Measurements from ENCODE around the gene CES3.
"Not testable (repeated sequence)": the region's sequence is repeated elsewhere in the genome, so short reads cannot be mapped to it uniquely, and the experiment has no call there.

Gene CES3

DNA sequence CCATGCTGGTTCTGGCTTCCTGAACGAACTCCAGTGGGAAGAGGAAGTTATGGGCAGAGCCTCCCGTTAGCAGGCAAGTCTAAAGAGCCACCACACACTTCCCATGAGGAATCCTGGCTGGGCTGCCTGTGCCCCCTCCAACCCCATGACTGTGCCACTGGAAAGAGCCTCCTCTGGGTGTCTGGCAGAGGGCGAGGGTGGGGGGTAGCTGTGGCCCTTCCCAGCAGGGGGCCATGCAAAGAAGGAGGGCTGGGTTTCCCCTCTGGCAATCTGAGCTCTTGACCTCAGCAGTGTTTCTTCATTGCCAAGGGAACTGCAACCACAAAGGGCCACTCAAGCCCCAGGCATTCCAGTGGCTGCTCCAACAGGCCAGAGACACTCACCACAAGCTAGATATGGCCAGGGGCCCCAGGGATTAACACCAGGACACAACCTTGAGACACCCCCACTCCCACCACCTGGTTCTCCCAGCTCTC lies 34.1 kb upstream of the CES3 start:
- DNase-seq (ENCODE audit: low read depth), result peak; percentile 83

DNA sequence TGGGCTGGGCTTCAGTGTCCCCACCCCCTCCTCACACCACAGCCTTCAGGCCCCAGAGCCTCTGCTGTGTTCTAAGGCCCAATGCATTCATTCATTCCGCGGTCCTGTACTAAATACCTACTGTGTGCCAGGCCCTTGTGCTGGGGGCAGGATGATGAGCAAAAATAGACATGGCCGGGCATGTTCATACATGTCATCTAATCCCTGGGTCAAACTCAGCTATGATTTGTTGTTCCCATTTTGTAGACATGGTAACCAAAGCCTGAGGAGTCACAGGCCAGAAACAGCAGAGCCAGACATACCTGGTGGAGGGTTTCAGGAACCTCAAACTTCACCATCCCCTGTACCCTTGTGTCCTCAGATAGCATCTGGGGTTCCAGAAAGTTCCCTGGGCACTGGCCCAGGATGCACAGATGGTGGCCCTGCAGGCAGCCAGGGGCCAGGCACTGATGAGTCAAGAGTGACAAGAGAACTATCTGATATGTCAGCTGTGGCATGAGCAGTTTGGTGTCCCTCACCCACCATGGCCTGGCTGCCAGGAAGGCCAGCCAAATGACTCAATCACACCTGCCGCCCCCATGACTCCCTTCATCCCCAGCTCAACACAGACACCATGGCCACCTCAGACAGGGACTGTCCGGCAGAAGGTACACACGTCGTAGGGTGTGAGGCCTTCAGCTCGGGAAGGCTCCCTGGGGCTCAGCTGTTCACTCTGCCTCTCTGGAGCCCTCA lies 33.0 kb upstream of the CES3 start:
- no peak for DNase-seq (ENCODE audit: low read depth)

DNA sequence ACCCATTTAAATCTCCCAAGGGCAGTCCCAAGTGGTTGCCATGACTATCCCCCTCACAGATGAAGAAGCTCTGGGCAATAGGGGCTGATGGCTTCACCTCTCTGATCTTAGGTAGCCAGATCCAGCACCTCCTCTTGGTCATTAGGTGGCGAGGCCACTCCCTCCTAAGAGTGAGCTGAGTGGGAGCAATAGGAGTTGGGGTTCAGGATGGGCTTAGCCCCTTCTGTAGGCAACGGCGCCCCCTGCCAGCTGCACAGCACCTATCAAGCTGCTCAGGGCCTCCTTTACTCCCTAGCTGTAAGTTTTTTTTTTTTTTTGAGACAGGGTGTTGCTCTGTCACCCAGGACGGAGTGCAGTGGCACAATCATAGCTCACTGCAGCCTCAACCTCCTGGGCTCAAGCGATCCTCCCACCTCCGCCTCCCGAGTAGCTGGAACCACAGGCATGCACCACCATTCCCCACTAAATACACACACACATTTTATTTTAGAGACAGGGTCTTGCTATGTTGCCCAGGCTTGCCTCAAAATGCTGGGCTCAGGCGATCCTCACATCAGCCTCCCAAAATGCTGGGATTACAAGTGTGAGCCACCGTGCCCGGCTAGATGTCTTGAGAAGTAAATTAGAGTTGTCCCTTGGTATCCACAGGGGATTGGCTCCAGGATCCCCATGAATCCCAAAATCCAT lies 32.2 kb upstream of the CES3 start:
- no peak for DNase-seq (ENCODE audit: low read depth)

DNA sequence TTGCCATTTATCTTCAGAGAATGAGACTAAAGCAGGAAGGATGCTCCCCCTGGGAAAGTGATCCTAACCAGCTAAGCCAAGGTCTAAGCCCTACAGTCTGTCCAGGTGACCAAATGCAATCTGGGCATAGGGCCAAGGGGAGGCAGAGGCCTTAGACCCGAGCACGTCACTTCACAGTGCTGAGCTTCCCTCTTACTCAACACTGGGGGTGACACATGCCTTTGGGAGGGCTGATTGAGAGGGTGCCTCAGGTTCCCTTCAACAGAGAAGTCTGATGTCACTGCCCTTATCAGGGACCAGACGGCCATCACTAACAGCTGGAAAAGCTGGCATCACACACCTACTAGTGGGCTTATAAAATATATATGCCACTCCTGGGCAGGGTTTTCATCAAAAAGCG lies 30.9 kb upstream of the CES3 start:
- DNase-seq (ENCODE audit: low read depth), result no peak

DNA sequence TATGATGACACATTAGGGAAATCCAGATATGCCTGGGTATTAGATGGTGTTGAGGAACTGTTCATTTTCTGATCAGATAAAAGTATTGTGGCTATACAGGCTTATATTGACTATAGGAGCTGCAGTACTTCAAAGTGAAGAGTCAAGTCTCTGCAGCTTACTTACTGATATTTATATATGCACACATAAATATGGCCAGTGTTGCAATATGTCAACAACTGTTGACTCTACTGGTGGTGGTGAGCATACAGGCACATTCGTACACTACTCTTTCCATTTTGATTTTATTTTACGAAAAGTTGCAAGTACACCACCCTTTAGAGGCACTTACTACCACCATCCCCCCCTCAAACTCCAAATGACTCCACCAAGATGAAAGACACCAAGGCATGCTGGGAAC lies 29.4 kb upstream of the CES3 start:
- DNase-seq (ENCODE audit: low read depth), result no peak

DNA sequence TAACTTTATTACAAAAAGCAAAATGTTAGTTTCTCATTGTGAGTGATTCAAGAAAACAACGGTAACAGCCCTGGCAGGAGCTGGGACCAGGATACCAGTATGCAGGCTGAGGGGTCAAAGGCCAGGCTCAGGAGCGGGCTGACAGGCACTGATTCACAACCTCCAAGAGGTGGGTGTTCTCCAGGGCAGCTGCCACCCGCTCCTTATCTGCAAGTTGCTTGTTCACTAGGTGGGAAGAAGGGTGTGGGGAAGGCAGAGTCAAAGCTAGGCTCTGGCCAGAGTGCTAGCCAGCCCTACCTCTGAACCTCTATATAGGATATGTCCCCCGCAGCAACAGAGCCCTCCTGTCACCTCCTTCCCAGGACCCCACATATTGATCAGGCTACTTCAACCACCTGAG lies 29.0 kb upstream of the CES3 start:
- DNase-seq (ENCODE audit: low read depth), result no peak

DNA sequence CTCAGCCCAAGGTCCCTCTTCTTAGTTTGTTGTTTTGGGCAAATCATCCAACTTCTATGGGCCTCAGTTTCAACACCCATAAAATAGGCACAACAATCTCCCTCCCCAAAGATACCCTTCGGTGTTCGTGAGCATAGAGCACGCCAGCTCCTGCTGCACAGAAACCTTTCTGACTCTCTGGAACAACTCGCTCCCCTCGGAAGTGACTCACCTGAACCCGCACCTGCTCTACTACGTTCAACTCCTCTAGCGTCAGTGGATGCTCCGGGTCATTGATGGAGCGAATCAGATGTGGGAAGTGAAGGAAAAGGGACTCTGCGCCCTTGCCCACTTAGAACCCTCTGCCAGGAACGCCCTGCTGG lies 27.3 kb upstream of the CES3 start:
- no peak for DNase-seq (ENCODE audit: low read depth)

DNA sequence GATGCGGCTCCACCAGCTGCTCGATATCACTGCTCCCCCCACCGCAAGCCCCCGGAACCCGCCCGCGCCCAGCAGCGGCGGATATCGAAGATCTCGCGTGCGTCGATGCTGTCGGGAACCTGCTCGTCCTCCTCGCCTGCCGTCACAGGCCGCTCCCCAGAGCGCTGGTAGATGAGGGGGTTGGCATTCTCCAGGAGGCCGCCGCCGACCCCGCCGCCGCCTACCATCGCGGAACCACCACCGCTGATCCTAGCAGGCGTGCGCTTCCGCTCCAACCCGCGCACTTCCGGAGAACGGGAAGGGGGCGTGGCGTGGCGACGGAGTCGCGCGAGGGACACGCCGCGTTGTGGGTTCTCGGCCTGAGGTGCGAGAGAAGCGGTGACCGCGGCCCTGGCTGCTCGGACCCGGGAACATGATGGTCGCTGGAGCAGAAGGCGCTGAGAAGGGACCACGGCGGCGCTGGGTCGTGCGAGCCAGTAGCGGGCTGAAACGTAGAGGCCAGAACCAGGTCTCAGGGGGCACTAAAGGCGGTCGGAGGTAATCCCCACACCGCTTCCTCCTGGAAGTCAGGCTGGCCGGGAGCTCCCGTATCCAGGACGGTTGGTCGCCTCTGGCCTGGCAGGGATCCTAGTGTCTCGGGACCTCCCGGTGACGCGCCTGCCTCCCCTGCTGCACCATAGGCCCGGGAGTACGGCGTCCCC lies 26.8 kb upstream of the CES3 start, which contains the start of gene CIAO2B:
TSS of gene CIAO2B (minus strand) at position 265 of the 701 bp plus-strand sequence. CDS start at position 227, 38 bp downstream.
- DNase-seq (ENCODE audit: low read depth), result peak; percentile 67

DNA sequence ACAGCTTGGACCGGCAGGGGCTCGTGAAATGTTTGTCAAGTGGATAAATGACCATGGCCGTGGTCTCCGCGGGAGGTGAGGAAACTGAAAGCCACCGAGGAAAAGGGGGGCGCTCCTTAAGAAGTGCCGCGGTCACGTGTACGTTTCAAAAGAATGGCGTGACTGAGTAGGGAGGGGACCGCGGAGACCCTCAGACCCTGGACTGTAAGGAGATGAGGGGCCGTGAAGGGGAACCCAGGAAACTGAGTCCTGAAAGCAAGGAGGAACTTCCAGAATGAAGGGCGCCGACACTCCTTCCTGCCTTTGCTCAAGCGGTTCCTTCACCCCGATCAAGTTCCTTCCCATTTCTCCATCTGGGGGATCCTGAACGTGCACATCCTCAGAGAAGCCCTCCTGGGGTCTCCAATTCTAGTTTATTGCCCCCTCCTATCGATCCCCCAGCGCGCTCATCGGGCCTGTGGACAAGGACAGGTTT lies 26.2 kb upstream of the CES3 start:
- DNase-seq (ENCODE audit: low read depth), result not testable (repeated sequence)

DNA sequence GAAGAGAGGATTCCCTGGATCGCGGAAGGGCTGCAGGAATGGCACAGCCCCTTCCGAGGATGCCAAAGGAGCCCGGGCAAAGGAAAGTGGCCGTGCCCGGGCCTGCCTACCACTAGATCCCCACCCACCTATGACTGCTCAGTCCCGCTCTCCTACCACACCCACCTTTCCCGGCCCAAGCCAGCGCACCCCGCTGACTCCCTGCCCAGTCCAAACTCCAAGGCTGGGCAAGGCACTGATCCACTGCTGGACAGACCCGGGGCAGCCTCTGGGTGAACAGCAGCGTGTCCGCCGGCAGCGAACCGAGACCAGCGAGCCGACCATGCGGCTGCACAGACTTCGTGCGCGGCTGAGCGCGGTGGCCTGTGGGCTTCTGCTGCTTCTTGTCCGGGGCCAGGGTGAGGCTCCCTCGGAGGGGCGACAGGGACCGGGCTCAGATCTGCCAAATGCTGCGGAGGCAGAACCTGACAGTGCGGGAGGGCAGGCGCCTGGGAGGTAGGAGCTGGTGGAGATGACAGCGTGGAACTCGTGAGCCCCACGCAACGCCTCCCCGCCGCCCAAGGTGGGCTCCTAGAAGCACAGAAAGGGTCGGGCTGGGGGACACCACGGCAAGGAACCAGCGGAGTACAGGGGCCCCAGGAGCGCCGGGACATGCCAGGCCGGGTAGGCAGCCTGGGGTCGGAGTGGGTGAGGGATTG lies 25.6 kb upstream of the CES3 start, which contains the start of gene CES2:
TSS of gene CES2 (plus strand) at position 203 of the 698 bp plus-strand sequence. CDS start at position 323, 120 bp downstream.
- no peak for DNase-seq (ENCODE audit: low read depth)

DNA sequence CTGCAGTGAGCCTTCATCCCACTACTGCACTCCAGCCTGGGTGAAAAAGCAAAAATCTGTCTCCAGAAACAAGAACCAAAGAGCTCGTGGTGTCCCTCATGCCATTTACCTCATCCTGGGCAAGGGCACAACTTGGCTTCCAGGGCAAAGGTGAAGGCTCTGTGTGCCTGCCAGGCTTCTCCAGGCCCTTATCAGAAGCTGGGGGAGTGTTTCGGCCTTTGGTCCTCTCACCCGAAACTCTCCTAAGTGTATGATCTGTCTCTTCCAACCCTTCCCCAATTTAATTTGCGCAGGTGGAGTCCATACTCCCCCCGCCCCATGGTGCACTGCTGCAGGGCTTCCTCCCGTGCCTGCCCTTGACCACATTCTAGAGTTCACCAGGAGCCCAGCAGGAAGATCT lies 24.6 kb upstream of the CES3 start:
- DNase-seq (ENCODE audit: low read depth), result no peak

DNA sequence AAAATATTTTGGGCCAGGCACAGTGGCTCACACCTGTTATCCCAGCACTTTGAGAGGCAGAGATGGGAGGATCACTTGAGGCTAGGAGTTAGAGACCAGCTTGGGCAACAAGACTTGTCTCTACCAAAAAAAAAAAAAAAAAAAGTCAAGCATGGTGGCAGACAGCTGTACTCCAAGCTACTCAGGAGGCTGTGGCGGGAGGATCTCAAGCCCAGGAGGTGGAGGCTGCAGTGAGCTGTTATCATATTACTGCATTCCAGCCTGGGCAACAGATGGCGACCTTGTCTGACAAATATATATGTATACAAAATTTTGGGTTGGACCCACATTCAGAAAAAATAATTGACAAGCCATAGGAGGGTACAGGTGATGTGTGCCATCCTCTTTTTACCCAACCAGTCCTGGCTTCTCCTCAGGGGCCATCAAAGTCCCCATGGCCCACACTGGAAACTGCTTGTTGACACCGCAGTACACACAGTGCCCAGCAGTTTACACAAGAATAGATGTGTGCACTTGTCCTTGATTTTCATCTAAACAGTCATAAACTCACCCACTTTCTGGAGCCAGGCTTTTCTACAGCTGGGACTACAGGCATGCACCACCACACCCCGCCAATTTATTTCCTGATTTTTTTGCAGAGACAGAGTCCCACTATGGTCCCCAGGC lies 24.0 kb upstream of the CES3 start:
- DNase-seq (ENCODE audit: low read depth), result no peak

DNA sequence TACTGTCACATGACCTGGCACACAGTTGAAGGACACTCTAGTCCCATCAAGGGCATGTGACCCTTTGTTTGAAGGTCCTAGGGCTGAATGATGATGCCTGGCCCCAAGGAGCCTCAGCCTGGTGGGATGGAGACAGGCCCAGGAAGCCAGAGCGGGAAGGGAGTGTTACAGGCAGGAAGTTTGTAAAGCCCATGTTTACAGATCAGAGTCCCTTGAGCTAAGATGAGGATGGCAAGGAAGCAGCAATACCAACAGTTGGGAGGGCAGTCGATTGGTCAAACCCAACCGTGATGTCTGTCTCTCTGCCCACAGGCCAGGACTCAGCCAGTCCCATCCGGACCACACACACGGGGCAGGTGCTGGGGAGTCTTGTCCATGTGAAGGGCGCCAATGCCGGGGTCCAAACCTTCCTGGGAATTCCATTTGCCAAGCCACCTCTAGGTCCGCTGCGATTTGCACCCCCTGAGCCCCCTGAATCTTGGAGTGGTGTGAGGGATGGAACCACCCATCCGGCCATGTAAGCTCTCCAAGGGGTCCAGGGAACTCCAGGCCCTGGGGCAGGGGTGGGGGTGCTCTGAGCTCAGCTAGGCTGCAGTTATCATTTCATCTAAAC lies 23.2 kb upstream of the CES3 start:
- DNase-seq (ENCODE audit: low read depth), result no peak

DNA sequence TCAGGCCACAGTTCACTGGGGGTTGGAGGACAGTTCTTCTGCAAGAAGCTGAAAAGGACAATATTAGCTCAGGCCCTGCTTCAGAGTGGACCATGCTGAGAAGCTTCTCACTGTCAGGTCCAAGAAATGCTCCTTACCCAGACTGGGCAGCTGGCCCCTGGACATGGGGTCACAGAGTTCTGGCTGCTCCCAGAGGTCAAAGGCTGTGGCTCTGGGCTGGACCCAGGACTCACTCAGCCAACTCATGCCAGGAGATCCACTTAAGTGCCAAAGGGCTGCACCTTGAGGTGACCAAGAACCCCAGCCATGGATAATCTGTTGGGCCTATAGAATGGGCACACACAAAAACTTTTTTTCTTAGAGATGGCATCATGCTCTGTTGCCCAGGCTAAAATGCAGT lies 21.7 kb upstream of the CES3 start:
- no peak for DNase-seq (ENCODE audit: low read depth)

DNA sequence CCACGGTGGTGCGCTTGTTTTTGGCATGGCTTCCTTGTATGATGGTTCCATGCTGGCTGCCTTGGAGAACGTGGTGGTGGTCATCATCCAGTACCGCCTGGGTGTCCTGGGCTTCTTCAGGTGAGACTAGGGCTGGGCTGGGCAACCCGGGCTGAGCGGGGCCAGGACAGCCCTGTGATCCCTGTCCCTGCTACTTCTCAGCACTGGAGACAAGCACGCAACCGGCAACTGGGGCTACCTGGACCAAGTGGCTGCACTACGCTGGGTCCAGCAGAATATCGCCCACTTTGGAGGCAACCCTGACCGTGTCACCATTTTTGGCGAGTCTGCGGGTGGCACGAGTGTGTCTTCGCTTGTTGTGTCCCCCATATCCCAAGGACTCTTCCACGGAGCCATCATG lies 20.8 kb upstream of the CES3 start:
- DNase-seq (ENCODE audit: low read depth), result no peak

DNA sequence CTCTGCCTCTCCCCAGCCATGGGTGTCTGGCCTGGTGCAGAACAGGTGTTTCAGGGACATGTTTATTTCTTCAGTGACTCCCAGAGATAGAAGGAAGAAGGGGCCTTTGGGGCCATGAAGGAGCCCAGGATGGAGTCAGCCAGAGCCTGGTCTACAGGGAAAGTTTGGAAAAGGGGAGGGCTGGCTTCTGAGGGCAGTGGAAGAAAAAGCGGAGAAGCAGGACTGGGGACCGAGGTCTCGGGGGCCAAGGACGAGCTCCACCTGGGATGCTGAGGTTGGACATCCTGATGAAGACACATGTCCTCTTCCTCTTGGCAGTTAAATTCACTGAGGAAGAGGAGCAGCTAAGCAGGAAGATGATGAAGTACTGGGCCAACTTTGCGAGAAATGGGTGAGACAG lies 18.1 kb upstream of the CES3 start:
- DNase-seq (ENCODE audit: low read depth), result no peak

DNA sequence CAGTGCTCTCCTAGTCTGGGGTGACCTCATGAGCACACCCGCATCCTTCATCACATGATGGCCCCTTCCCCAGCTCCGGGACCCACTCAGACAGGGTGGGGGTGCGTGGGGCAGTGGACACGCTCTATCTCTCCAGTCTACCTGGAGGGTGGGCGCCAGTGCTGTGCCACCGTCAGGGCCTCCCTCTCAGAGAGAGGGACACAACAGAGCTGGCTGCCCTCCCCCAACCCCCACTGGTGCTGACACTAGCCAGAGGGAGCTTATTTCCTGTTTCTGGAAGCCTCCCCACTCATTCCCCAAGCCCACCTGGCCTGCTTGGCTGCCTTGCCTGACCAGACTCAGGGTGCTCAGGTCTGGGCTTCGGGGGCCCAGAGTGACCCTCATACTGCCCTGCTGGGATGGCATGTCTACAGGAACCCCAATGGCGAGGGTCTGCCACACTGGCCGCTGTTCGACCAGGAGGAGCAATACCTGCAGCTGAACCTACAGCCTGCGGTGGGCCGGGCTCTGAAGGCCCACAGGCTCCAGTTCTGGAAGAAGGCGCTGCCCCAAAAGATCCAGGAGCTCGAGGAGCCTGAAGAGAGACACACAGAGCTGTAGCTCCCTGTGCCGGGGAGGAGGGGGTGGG lies 17.5 kb upstream of the CES3 start:
- no peak for DNase-seq (ENCODE audit: low read depth)

DNA sequence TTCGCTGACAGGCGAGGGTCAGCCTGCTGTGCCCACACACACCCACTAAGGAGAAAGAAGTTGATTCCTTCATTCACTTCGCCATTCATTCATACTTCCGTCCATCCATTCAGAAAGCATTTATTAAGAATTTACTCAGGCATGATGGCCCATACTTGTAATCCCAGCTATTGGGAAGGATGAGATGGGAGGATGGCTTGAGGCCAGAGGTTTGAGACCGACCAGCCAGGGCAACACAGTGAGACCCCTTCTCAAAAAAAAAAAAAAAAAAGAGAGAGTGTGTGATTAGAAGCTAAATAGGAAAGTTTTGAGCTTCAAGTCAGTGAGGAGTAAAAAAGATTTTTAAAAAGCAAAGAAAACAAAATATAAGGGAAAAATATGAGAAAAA lies 17.0 kb upstream of the CES3 start:
- DNase-seq (ENCODE audit: low read depth), result no peak

DNA sequence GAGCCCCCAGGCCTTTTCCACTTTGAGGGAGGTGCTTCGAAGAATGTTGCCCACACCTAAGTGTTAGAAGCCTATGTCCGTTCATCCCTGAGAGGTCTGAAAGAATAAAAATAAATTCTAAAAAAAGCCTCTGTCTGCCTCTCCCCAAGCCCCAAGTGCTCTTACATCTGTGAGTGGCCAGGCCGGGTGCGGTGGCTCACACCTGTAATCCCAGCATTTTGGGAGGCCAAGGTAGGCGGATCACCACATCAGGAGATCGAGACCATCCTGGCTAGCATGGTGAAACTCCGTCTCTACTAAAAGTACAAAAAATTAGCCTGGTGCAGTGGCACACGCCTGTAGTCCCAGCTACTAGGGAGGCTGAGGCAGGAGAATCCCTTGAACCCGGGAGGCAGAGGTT lies 16.1 kb upstream of the CES3 start:
- DNase-seq (ENCODE audit: low read depth), result not testable (repeated sequence)

DNA sequence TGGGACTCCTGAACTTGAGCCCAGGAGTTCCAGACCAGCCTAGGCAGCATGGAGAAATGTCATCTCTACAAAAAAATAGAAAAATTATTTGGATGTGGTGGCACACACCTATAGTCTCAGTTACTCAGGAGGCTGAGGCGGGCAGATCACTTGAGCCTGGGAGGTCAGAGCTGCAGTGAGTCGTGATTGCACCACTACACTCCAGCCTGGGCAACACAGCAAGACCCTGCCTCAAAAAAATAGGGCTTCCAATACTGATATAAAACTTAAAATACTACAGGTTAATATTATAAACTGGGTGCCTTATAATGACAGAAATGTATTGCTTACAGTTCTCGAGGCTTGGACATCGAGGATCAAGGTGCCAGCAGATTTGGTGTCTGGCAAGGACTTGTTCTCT lies 15.1 kb upstream of the CES3 start:
- DNase-seq (ENCODE audit: low read depth), result no peak

DNA sequence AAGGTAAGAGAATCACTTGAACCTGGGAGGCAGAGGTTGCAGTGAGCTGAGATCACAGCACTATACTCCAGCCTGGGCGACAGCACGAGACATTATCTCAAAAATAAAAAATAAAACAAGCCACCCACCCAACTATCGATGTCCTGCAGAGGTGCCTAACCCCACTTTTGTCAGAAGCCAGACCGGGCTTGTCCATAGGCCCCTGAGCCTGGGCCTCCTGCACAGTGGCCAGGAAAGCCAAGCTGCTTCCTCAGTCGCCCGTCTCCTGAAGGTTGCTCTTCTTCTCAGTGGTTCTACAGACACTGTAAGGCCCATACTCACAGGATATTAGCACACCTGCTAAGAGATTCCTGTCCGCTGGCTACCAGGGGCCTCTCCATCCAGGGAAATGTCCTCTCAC lies 14.5 kb upstream of the CES3 start:
- no peak for DNase-seq (ENCODE audit: low read depth)
